Stomach (tissue), 9 donors: ENCODE data around the gene XRN1. TPM values are rescaled to one million over a fixed set of nuclear protein-coding genes. Genes with fewer than 3 reads are reported as not detected.

Experiments
- DNase-seq, 2 donors: peaks; one replicate each; pipeline versions ENCODE4 v3.0.0 to v3.0.0-alpha.2; 2013 to 2019
- H3K27ac ChIP-seq, 5 donors: fragments of 200-600 bp in 4 of 5; sonication (generic) in 4 of 5; one replicate each; pipeline ENCODE4 v1.5.1; 2013 to 2019; ENCODE audit warnings: mild to moderate bottlenecking in 1 of 5, moderate library complexity in 1 of 5
- H3K27me3 ChIP-seq, 3 donors: fragments of 200-600 bp; sonication (generic); one replicate each; pipeline ENCODE4 v1.5.1; 2017 to 2019; ENCODE audit warnings: mixed run types in 1 of 3
- H3K36me3 ChIP-seq, 4 donors: fragments of 200-600 bp; sonication (generic); 1 replicate in 3 of 4; 2 replicates in 1 of 4; pipeline ENCODE4 v1.5.1; 2016 to 2019
- H3K4me1 ChIP-seq, 4 donors: fragments of 200-600 bp; sonication (generic); one replicate each; pipeline ENCODE4 v1.5.1; 2016 to 2019
- H3K4me3 ChIP-seq, 4 donors: fragments of 200-600 bp; sonication (generic) in 3 of 4; one replicate each; pipeline ENCODE4 v1.5.1; 2016 to 2019; ENCODE audit warnings: mild to moderate bottlenecking in 1 of 4
- H3K9me3 ChIP-seq, 4 donors: fragments of 200-600 bp; sonication (generic); one replicate each; pipeline ENCODE4 v1.5.1; 2016 to 2019
- CTCF ChIP-seq, 7 experiments: fragments of 450-650 bp in 4 of 7; fragments of 200-600 bp in 3 of 7; sonication (generic) in 3 of 7; IDR thresholded peaks; one replicate each; pipeline ENCODE4 v1.5.1; 2016 to 2019; ENCODE audit warnings: antibody characterized with exemption in 7 of 7, control low read depth in 2 of 7, mild to moderate bottlenecking in 1 of 7
- EP300 ChIP-seq: sonication (generic); formaldehyde crosslinking; IDR thresholded peaks from one replicate; pipeline ENCODE4 v1.6.1; 2017; ENCODE audit warnings: antibody characterized with exemption
- POLR2A ChIP-seq, 4 donors: fragments of 450-650 bp; IDR thresholded peaks; one replicate each; pipeline ENCODE4 v1.6.1; 2016; ENCODE audit warnings: antibody characterized with exemption in 4 of 4, control low read depth in 2 of 4, mild to moderate bottlenecking in 1 of 4, moderate library complexity in 1 of 4
- POLR2AphosphoS5 ChIP-seq, 3 donors: sonication (generic); formaldehyde crosslinking; IDR thresholded peaks; one replicate each; pipeline ENCODE4 v1.6.1; 2016; ENCODE audit warnings: antibody characterized with exemption in 3 of 3
- WGBS, 5 donors: extraction: QIAGEN DNeasy Blood & Tissue Kit in 3 of 5; methylation state at CpG; one replicate each; pipeline versions ENCODE4 v1.1.5 to v1.1.7; 2013 to 2018; 5-methylcytosine and 5-hydroxymethylcytosine counted together
- intact Hi-C: fragments of 100-400 bp; cut with DNase I; formaldehyde crosslinking; loops from one replicate; pipeline ENCODE4 v1.15.1; 2023; ENCODE audit warnings: low total_unique reads
- polyA plus RNA-seq, 3 donors: library from polyadenylated mRNA; stranded (reverse); fragments of 200-250 nt; gene quantifications; one replicate each; pipeline ENCODE4 v1.2.3, GENCODE V29; 2013
- total RNA-seq, 5 donors: library from RNA; depleted of rRNA; stranded (reverse); fragments of >200 nt; gene quantifications; one replicate each; pipeline versions ENCODE4 v1.1.0 to v1.2.3, GENCODE V29; 2014 to 2016
- donor health status: healthy with polysubstance abuse.
- donor health status: Bipolar disorder and iron deficiency.
- donor health status: healthy.

XRN1 gene
- total and polyA plus RNA-seq, 8 donors, result 2.3 to 122 (median 25.9) TPM

GRCh38 chr3:142359367-142359766, 88.5 kb downstream of the XRN1 start:
- intact Hi-C loops, result no loop called here
- H3K4me1 ChIP-seq, result peaks cover 0 to 15% (median 4%) of the 10 kb centered on the region in 4 donors
- H3K27me3 ChIP-seq, result no peaks in the 10 kb centered on the region
- H3K36me3 ChIP-seq, result peaks cover 28 to 99% (median 92%) of the 10 kb centered on the region in 4 donors
- 91 to 97% (median 94%) methylated on average over 2 of the region's 2 CpGs for WGBS, 5 donors
- DNase-seq, result no peak
- H3K27ac ChIP-seq, result no peak overlapping the region
- no peaks in the 10 kb centered on the region for H3K9me3 ChIP-seq
- no peak overlapping the region for H3K4me3 ChIP-seq
- TF ChIP-seq CTCF (IDR thresholded peaks at IDR 0.05), result no peak
- no peak for TF ChIP-seq POLR2AphosphoS5 (IDR thresholded peaks at IDR 0.05)
- no peak for TF ChIP-seq POLR2A (IDR thresholded peaks at IDR 0.05)
- no peak for TF ChIP-seq EP300

- H3K9me3 ChIP-seq, result no peaks in the 10 kb centered on the region
- WGBS, 5 donors, result 89 to 98% (median 94%) methylated on average over 3 of the region's 3 CpGs
- no peaks in the 10 kb centered on the region for H3K27me3 ChIP-seq
- H3K4me3 ChIP-seq, result no peak overlapping the region
- no peak overlapping the region for H3K27ac ChIP-seq
- H3K36me3 ChIP-seq, result peaks cover 31 to 100% (median 98%) of the 10 kb centered on the region in 4 donors
- no peak for DNase-seq
- H3K4me1 ChIP-seq, result no peaks in the 10 kb centered on the region
- no peak for TF ChIP-seq POLR2AphosphoS5 (IDR thresholded peaks at IDR 0.05)
- TF ChIP-seq EP300, result no peak
- no peak for TF ChIP-seq POLR2A (IDR thresholded peaks at IDR 0.05)
- TF ChIP-seq CTCF (IDR thresholded peaks at IDR 0.05), result no peak
- intact Hi-C loops, result no loop called here
These were observed 91.0 kb downstream of the XRN1 start for GRCh38 chr3:142356818-142357217.

- H3K9me3 ChIP-seq, result no peaks in the 10 kb centered on the region
- WGBS, 5 donors, result 94 to 100% (median 99%) methylated on average over 3 of the region's 3 CpGs
- TF ChIP-seq EP300, result no peak
- no peak for TF ChIP-seq CTCF (IDR thresholded peaks at IDR 0.05)
- no peak for TF ChIP-seq POLR2AphosphoS5 (IDR thresholded peaks at IDR 0.05)
- TF ChIP-seq POLR2A (IDR thresholded peaks at IDR 0.05), result no peak
- no peaks in the 10 kb centered on the region for H3K27me3 ChIP-seq
- intact Hi-C loops, result no loop called here
- H3K27ac ChIP-seq, result no peak overlapping the region
- peaks cover 29 to 100% (median 99%) of the 10 kb centered on the region in 4 donors for H3K36me3 ChIP-seq
- H3K4me3 ChIP-seq, result no peak overlapping the region
- no peak for DNase-seq
- H3K4me1 ChIP-seq, result no peaks in the 10 kb centered on the region
These were observed 92.1 kb downstream of the XRN1 start for GRCh38 chr3:142355692-142356091.

- WGBS, 5 donors, result 84 to 98% (median 96%) methylated on average over 5 of the region's 5 CpGs
- H3K27me3 ChIP-seq, result no peaks in the 10 kb centered on the region
- H3K4me1 ChIP-seq, result no peaks in the 10 kb centered on the region
- H3K36me3 ChIP-seq, result peaks cover 33 to 100% (median 99%) of the 10 kb centered on the region in 4 donors
- TF ChIP-seq CTCF (IDR thresholded peaks at IDR 0.05), result no peak
- no peak for TF ChIP-seq EP300
- TF ChIP-seq POLR2AphosphoS5 (IDR thresholded peaks at IDR 0.05), result no peak
- TF ChIP-seq POLR2A (IDR thresholded peaks at IDR 0.05), result no peak
- no peak overlapping the region for H3K27ac ChIP-seq
- H3K9me3 ChIP-seq, result no peaks in the 10 kb centered on the region
- intact Hi-C loops, result no loop called here
- DNase-seq, result no peak
- H3K4me3 ChIP-seq, result no peak overlapping the region
These were observed 93.8 kb downstream of the XRN1 start for GRCh38 chr3:142354076-142354475.
